ENCODE data around the gene ODC1.

GRCh38 chr2:10410823-10411437, 37.2 kb downstream of the ODC1 start:
- TF ChIP-seq REST (IDR thresholded peaks at IDR 0.05; ENCODE audit: unreplicated experiment) (no peak), CTCF (conservative IDR thresholded peaks at IDR 0.05; ENCODE audit: low read depth in 2 of 2) (no peak), JUNB (IDR thresholded peaks at IDR 0.05; ENCODE audit: unreplicated experiment) (no peak), STAT1 (IDR thresholded peaks at IDR 0.05; ENCODE audit: unreplicated experiment) (no peak)
